GM12878 (cell line): ENCODE measurements around the gene SUB1. TPM values are rescaled to one million over a fixed set of nuclear protein-coding genes. Genes with fewer than 3 reads are reported as not detected.

ENCODE experiments used
- ATAC-seq: fragments of 200-7000 bp; cut with Tn5 transposase; 3 replicates; pipeline ENCODE4 v1.9.1; 2020; ENCODE audit warnings: mild to moderate bottlenecking, moderate library complexity
- BruUV-seq: library from RNA; stranded (reverse); fragments of 400-500 nt; replicated peaks from 2 replicates; lab custom pipeline; 2021; lab: Mats Ljungman, UMichigan
- CTCF ChIA-PET: fragments of 300-600 bp; sonication (Branson Sonifier 250); formaldehyde crosslinking; extraction: SDS; loops from one replicate; lab custom pipeline; 2021; ENCODE audit warnings: inconsistent platforms; lab: Yijun Ruan, JAX
- POLR2A ChIA-PET: fragments of 350-600 bp; formaldehyde crosslinking; extraction: SDS; loops from one replicate; lab custom pipeline; 2021; ENCODE audit warnings: inconsistent platforms; lab: Charles Lee
- RAD21 ChIA-PET: fragments of 300-600 bp; sonication (Branson Sonifier 250); formaldehyde crosslinking; loops from one replicate; lab custom pipeline; 2023; ENCODE audit warnings: antibody characterized with exemption; ENCODE audit not compliant: unreplicated experiment; lab: Charles Lee
- SMC1A ChIA-PET: fragments of 300-600 bp; sonication (Branson Sonifier 250); formaldehyde crosslinking; loops from one replicate; lab custom pipeline; 2023; ENCODE audit not compliant: unreplicated experiment, uncharacterized antibody; lab: Charles Lee
- DNase-seq: peaks from one replicate; pipeline ENCODE4 v3.0.0-alpha.2; 2011; ENCODE audit warnings: low read depth, low spot score
- FAIRE-seq: peaks from 3 replicates; lab custom pipeline; 2011; peaks lifted over from hg19 to GRCh38; lab: Jason Lieb, UNC
- H2AFZ ChIP-seq: 2 replicates; pipeline ENCODE4 v1.6.0; 2011; ENCODE audit warnings: low read depth, low read length, control low read depth; ENCODE audit not compliant: control insufficient read depth
- H3K27ac ChIP-seq: 2 replicates; pipeline ENCODE4 v1.5.1; 2011; ENCODE audit warnings: control low read depth; ENCODE audit not compliant: control insufficient read depth, insufficient read depth
- H3K27me3 ChIP-seq, 2 experiments: replicated peaks in 1 of 2; 2 replicates each; pipeline versions ENCODE4 v1.6.0 to v1.6.1; 2011; ENCODE audit warnings: low read length in 1 of 2; ENCODE audit not compliant: control insufficient read depth in 2 of 2, insufficient read depth in 2 of 2
- H3K36me3 ChIP-seq, 2 experiments: 2 replicates each; pipeline ENCODE4 v1.5.1; 2011; ENCODE audit warnings: low read length in 1 of 2; ENCODE audit not compliant: control insufficient read depth in 2 of 2, insufficient read depth in 2 of 2
- H3K4me1 ChIP-seq: 2 replicates; pipeline ENCODE4 v1.6.1; 2011; ENCODE audit warnings: mild to moderate bottlenecking, low read length, moderate library complexity, mixed read lengths; ENCODE audit not compliant: control insufficient read depth, insufficient read depth
- H3K4me2 ChIP-seq: 2 replicates; pipeline ENCODE4 v1.6.0; 2011; ENCODE audit warnings: control low read depth; ENCODE audit not compliant: control insufficient read depth, insufficient read depth
- H3K4me3 ChIP-seq: fragments of 200-600 bp; sonication (generic); 2 replicates; pipeline ENCODE4 v1.5.1; 2016
- H3K79me2 ChIP-seq: 2 replicates; pipeline ENCODE4 v1.6.0; 2011; ENCODE audit warnings: low read length; ENCODE audit not compliant: control insufficient read depth, insufficient read depth
- H3K9ac ChIP-seq: 2 replicates; pipeline ENCODE4 v1.8.0; 2011; ENCODE audit warnings: low read length, control low read depth, mixed read lengths; ENCODE audit not compliant: control insufficient read depth, insufficient read depth
- H3K9me3 ChIP-seq: replicated peaks from 3 replicates; pipeline ENCODE4 v1.5.1; 2011; ENCODE audit warnings: mild to moderate bottlenecking, low read length; ENCODE audit not compliant: control insufficient read depth, insufficient read depth
- H4K20me1 ChIP-seq: 2 replicates; pipeline ENCODE4 v1.6.0; 2011; ENCODE audit not compliant: control insufficient read depth, insufficient read depth
- BCLAF1 ChIP-seq: fragments of 450-650 bp; IDR thresholded peaks from 2 replicates; pipeline ENCODE4 v1.6.1; 2017; ENCODE audit warnings: antibody characterized with exemption, mild to moderate bottlenecking, moderate library complexity
- CUX1 ChIP-seq: IDR thresholded peaks from 2 replicates; pipeline ENCODE4 v1.6.1; 2012; ENCODE audit warnings: improper control_type of control experiment, low read depth, low read length; ENCODE audit not compliant: insufficient replicate concordance
- JUNB ChIP-seq: IDR thresholded peaks from 2 replicates; pipeline ENCODE4 v1.6.1; 2016; ENCODE audit warnings: antibody characterized with exemption, mild to moderate bottlenecking
- MXI1 ChIP-seq: fragments of 150-350 bp; IDR thresholded peaks from 2 replicates; pipeline ENCODE4 v1.6.1; 2011; ENCODE audit warnings: low read depth, mild to moderate bottlenecking, inconsistent platforms, low read length, improper control_type of control experiment
- RUNX3 ChIP-seq: IDR thresholded peaks from 2 replicates; pipeline ENCODE4 v1.6.1; 2012; ENCODE audit warnings: low read length, inconsistent platforms
- SPI1 ChIP-seq: IDR thresholded peaks from 2 replicates; pipeline ENCODE4 v1.6.1; 2011; ENCODE audit warnings: low read depth, mild to moderate bottlenecking, low read length, moderate library complexity, borderline replicate concordance; ENCODE audit not compliant: insufficient read depth
- ZNF24 ChIP-seq: fragments of 450-650 bp; IDR thresholded peaks from 2 replicates; pipeline ENCODE4 v1.6.1; 2017; ENCODE audit warnings: antibody characterized with exemption, mild to moderate bottlenecking
- ZSCAN29 ChIP-seq: fragments of 450-650 bp; IDR thresholded peaks from 2 replicates; pipeline ENCODE4 v1.6.1; 2017; ENCODE audit warnings: mild to moderate bottlenecking, moderate library complexity
- WGBS: methylation state at CpG from one replicate; pipeline ENCODE4 v1.1.6; 2016; ENCODE audit warnings: low lambda C conversion rate; ENCODE audit not compliant: insufficient replicate concordance, insufficient coverage; ENCODE audit errors: missing lambda C conversion rate; 5-methylcytosine and 5-hydroxymethylcytosine counted together
- in situ Hi-C: fragments of 300-500 bp; cut with MboI; formaldehyde crosslinking; loops from 9 replicates; pipeline ENCODE4 v1.14.3; 2018; ENCODE audit warnings: mixed read lengths
- intact Hi-C: fragments of 100-400 bp; cut with micrococcal nuclease; formaldehyde crosslinking; loops from one replicate; pipeline ENCODE4 v1.14.2; 2022; ENCODE audit not compliant: unreplicated experiment
- polyA plus RNA-seq, 11 experiments: library from polyadenylated mRNA; depleted of rRNA in 4 of 11; unstranded in 6 of 11; stranded (reverse) in 5 of 11; fragments of >200 nt; fragmentation: Nextera tagmentation in 4 of 11; fragmentation: Illumina TruSeq in 1 of 11; extraction: Ambion mirVana in 4 of 11; extraction: Trizol in 1 of 11; gene quantifications; 1 replicate in 1 of 11; 2 replicates in 10 of 11; pipeline versions ENCODE4 v1.2.1 to v1.2.3, GENCODE V29; 2011 to 2016; ENCODE audit warnings: inconsistent platforms in 2 of 11, missing spikeins in 2 of 11, low read depth in 1 of 11
- total RNA-seq, 4 experiments: library from RNA; depleted of rRNA in 3 of 4; stranded (reverse); fragments of >200 nt in 3 of 4; fragmentation: Illumina TruSeq in 1 of 4; extraction: Trizol in 1 of 4; gene quantifications; 2 replicates each; pipeline versions ENCODE4 v1.2.1 to v1.2.3, GENCODE V29; 2013 to 2021

The SUB1 gene
- total and polyA plus RNA-seq, 10 of the 15 experiments (the other 5 are each of a cell fraction or from before 2014, with no cell fraction given) = 468 to 2,785 (median 1,145) TPM

DNA sequence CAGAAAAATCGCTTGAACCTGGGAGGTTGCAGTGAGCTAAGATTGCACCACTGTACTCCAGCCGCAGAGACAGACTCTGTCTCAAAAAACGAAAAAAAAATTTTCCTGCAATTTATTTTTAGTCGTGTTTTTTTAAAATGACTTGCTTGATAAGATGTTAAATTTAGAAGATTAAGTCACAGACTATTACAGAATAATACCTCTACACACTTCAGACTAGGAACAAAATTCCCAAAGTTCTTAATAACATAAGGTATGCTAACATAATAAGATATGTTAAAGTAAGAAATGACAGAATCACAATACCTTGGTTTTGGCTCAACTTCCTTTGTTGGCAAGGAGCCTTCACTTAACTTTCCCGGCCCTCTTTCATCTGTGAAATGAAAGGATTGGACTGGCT is 66.3 kb downstream of the SUB1 start:
- Histone ChIP-seq H3K36me3 (no peaks in the 10 kb centered on the region), H3K79me2 (no peaks in the 10 kb centered on the region), H3K27ac (no peak overlapping the region), H2AFZ (no peak overlapping the region), H3K9me3 (no peaks in the 10 kb centered on the region), H3K4me2 (no peak overlapping the region), H3K4me1 (no peaks in the 10 kb centered on the region), H3K27me3 (no peaks in the 10 kb centered on the region), H3K9ac (no peak overlapping the region), H3K4me3 (no peak overlapping the region)
- intact Hi-C loops (no loop called here), in situ Hi-C loops (no loop called here)
- POLR2A ChIA-PET = no interaction called here
- 40% methylated on average over 5 of the region's 5 CpGs for WGBS
- FAIRE-seq (no peak), ATAC-seq (no peak), DNase-seq (no peak)
- CTCF ChIA-PET = no interaction called here
- BruUV-seq = no TSS peak
- RAD21 ChIA-PET = no interaction called here
- TF ChIP-seq SPI1 = no peak
- TF ChIP-seq ZSCAN29 = no peak
- no peak for TF ChIP-seq JUNB
- no peak for TF ChIP-seq BCLAF1
- no peak for TF ChIP-seq CUX1
- TF ChIP-seq ZNF24 = no peak
- TF ChIP-seq MXI1 = no peak
- no peak for TF ChIP-seq RUNX3
- TF ChIP-seq, all 136 proteins: peak for 0
- SMC1A ChIA-PET = no interaction called here
- no peaks in the 10 kb centered on the region for H4K20me1 ChIP-seq

Other genes with a start within 250 kb of the SUB1 start
- gene ZFR, start 140.8 kb upstream of the SUB1 start, total RNA-seq (2014; rRNA removed) = 75.9 and 79.8 TPM in 2 replicates
- gene ZFR, start 140.8 kb upstream of the SUB1 start, total RNA-seq (2014; rRNA removed; fragmentation: Illumina TruSeq; extraction: Trizol) = 90.6 and 93.8 TPM in 2 replicates
- gene ZFR, start 140.8 kb upstream of the SUB1 start, total RNA-seq (2021) = 52.7 and 54.8 TPM in 2 replicates
- gene ZFR, start 140.8 kb upstream of the SUB1 start, polyA plus RNA-seq (2011; rRNA removed) = 73.6 and 78.8 TPM in 2 replicates
- gene ZFR, start 140.8 kb upstream of the SUB1 start, polyA plus RNA-seq (2014; fragmentation: Illumina TruSeq; extraction: Trizol) = 69.8 and 75.4 TPM in 2 replicates
- 10 to 100 TPM; 33.7 to 37.1 TPM for gene ZFR, start 140.8 kb upstream of the SUB1 start, polyA plus RNA-seq (2014; fragmentation: Nextera tagmentation; extraction: Ambion mirVana)
- gene ZFR, start 140.8 kb upstream of the SUB1 start, polyA plus RNA-seq (2014; rRNA removed) = 40.1 and 45.5 TPM in 2 replicates
- 10 to 100 TPM; 86.3 to 89.6 TPM for gene ZFR, start 140.8 kb upstream of the SUB1 start, polyA plus RNA-seq (2016; fragmentation: Nextera tagmentation; extraction: Ambion mirVana)
- not detected in 2 replicates for gene NPR3, start 125.8 kb downstream of the SUB1 start, total RNA-seq (2014; rRNA removed)
- gene NPR3, start 125.8 kb downstream of the SUB1 start, total RNA-seq (2014; rRNA removed; fragmentation: Illumina TruSeq; extraction: Trizol) = not detected in 2 replicates
- not detected in 2 replicates for gene NPR3, start 125.8 kb downstream of the SUB1 start, total RNA-seq (2021)
- 0.36 and 0.37 TPM in 2 replicates for gene NPR3, start 125.8 kb downstream of the SUB1 start, polyA plus RNA-seq (2011; rRNA removed)
- 0.01 TPM in 1 of 2 replicates, not detected in the other for gene NPR3, start 125.8 kb downstream of the SUB1 start, polyA plus RNA-seq (2014; fragmentation: Illumina TruSeq; extraction: Trizol)
- gene NPR3, start 125.8 kb downstream of the SUB1 start, polyA plus RNA-seq (2014; fragmentation: Nextera tagmentation; extraction: Ambion mirVana) = not detected
- not detected in 2 replicates for gene NPR3, start 125.8 kb downstream of the SUB1 start, polyA plus RNA-seq (2014; rRNA removed)
- under 1 TPM in 1 of 2 experiments, not detected in 1; 0.14 TPM for gene NPR3, start 125.8 kb downstream of the SUB1 start, polyA plus RNA-seq (2016; fragmentation: Nextera tagmentation; extraction: Ambion mirVana)